ENCODE results near the gene RFLNA. TPM values are rescaled to one million over a fixed set of nuclear protein-coding genes. Genes with fewer than 3 reads are reported as not detected.

The RFLNA gene
- total RNA-seq, 6 donors from 2014 or later = 0.30 to 0.67 (median 0.66) TPM; not detected in 3

GRCh38 chr12:124296916-124297351 is 2.0 kb downstream of the RFLNA start:
- no peak overlapping the region for H3K27ac ChIP-seq
- H3K9me3 ChIP-seq = no peaks in the 10 kb centered on the region
- H3K4me3 ChIP-seq = no peak overlapping the region
- H3K4me1 ChIP-seq = peaks cover 15 to 20% (median 17%) of the 10 kb centered on the region in 4 donors
- WGBS, 2 donors = 56 to 71% methylated on average over 9 of the region's 9 CpGs
- H3K27me3 ChIP-seq = peaks cover 0 to 18% (median 6%) of the 10 kb centered on the region in 4 donors
- H3K36me3 ChIP-seq = no peaks in the 10 kb centered on the region
- ATAC-seq (ENCODE audit: low FRiP score in 2 of 2) = no peak
- no peak for DNase-seq
- TF ChIP-seq EP300 (IDR thresholded peaks at IDR 0.05) = no peak
- no peak for TF ChIP-seq POLR2A (IDR thresholded peaks at IDR 0.05)
- TF ChIP-seq POLR2AphosphoS5 (IDR thresholded peaks at IDR 0.05) = no peak
- TF ChIP-seq CTCF (IDR thresholded peaks at IDR 0.05) = no peak

GRCh38 chr12:124297389-124297788 is 2.5 kb downstream of the RFLNA start:
- 89 to 92% methylated on average over 4 of the region's 4 CpGs for WGBS, 2 donors
- Histone ChIP-seq H3K27me3 (peaks cover 0 to 18% (median 6%) of the 10 kb centered on the region in 4 donors), H3K36me3 (no peaks in the 10 kb centered on the region), H3K4me3 (no peak overlapping the region), H3K4me1 (peaks cover 15 to 20% (median 17%) of the 10 kb centered on the region in 4 donors), H3K9me3 (no peaks in the 10 kb centered on the region), H3K27ac (no peak overlapping the region)
- ATAC-seq (ENCODE audit: low FRiP score in 2 of 2) = no peak
- DNase-seq = no peak
- TF ChIP-seq CTCF (IDR thresholded peaks at IDR 0.05) = no peak
- no peak for TF ChIP-seq EP300 (IDR thresholded peaks at IDR 0.05)
- TF ChIP-seq POLR2AphosphoS5 (IDR thresholded peaks at IDR 0.05) = no peak
- no peak for TF ChIP-seq POLR2A (IDR thresholded peaks at IDR 0.05)

- H3K4me3 ChIP-seq = no peak overlapping the region
- DNase-seq (no peak), ATAC-seq (ENCODE audit: low FRiP score in 2 of 2) (no peak)
- no peaks in the 10 kb centered on the region for H3K36me3 ChIP-seq
- 88 to 89% methylated on average over 19 of the region's 19 CpGs for WGBS, 2 donors
- peaks cover 0 to 18% (median 6%) of the 10 kb centered on the region in 4 donors for H3K27me3 ChIP-seq
- peaks cover 15 to 20% (median 17%) of the 10 kb centered on the region in 4 donors for H3K4me1 ChIP-seq
- TF ChIP-seq POLR2A (IDR thresholded peaks at IDR 0.05) (no peak), POLR2AphosphoS5 (IDR thresholded peaks at IDR 0.05) (no peak), EP300 (IDR thresholded peaks at IDR 0.05) (no peak), CTCF (IDR thresholded peaks at IDR 0.05) (no peak)
- H3K9me3 ChIP-seq = no peaks in the 10 kb centered on the region
- no peak overlapping the region for H3K27ac ChIP-seq
Measured at GRCh38 chr12:124297856-124298255, 3.0 kb downstream of the RFLNA start.

- Histone ChIP-seq H3K4me1 (peaks cover 15 to 20% (median 17%) of the 10 kb centered on the region in 4 donors), H3K27ac (no peak overlapping the region), H3K9me3 (no peaks in the 10 kb centered on the region), H3K27me3 (peaks cover 0 to 18% (median 6%) of the 10 kb centered on the region in 4 donors), H3K4me3 (no peak overlapping the region), H3K36me3 (no peaks in the 10 kb centered on the region)
- TF ChIP-seq POLR2AphosphoS5 (IDR thresholded peaks at IDR 0.05) (no peak), POLR2A (IDR thresholded peaks at IDR 0.05) (no peak), EP300 (IDR thresholded peaks at IDR 0.05) (no peak), CTCF (IDR thresholded peaks at IDR 0.05) (no peak)
- DNase-seq = no peak
- ATAC-seq (ENCODE audit: low FRiP score in 2 of 2) = no peak
- 96 to 98% methylated on average over 10 of the region's 10 CpGs for WGBS, 2 donors
Measured at GRCh38 chr12:124298685-124299410, 4.0 kb downstream of the RFLNA start.
